NCI-H2196 (cell line): ENCODE results near the gene PDIK1L.

Experiments
- DNase-seq: peaks from one replicate; lab custom pipeline; 2025; ENCODE audit not compliant: unreplicated experiment; lab: John Stamatoyannopoulos, UW

PDIK1L gene

GRCh38 chr1:26121854-26122773 is 10.5 kb downstream of the PDIK1L start:
- peak; percentile 55 for DNase-seq

GRCh38 chr1:26122988-26123973 is 11.7 kb downstream of the PDIK1L start:
- no peak for DNase-seq

GRCh38 chr1:26124418-26125331 is 13.1 kb downstream of the PDIK1L start:
- DNase-seq = no peak

- DNase-seq = no peak
Measured at GRCh38 chr1:26125382-26125781, 13.8 kb downstream of the PDIK1L start.

- DNase-seq = no peak
Measured at GRCh38 chr1:26125946-26126320, 14.3 kb downstream of the PDIK1L start.

- peak; percentile 80 for DNase-seq
Measured at GRCh38 chr1:26126321-26127084, 14.9 kb downstream of the PDIK1L start.

GRCh38 chr1:26127235-26128163 is 15.9 kb downstream of the PDIK1L start:
- no peak for DNase-seq

- no peak for DNase-seq
Measured at GRCh38 chr1:26129778-26130177, 18.2 kb downstream of the PDIK1L start.

- no peak for DNase-seq
Measured at GRCh38 chr1:26130695-26131094, 19.1 kb downstream of the PDIK1L start.

GRCh38 chr1:26132128-26132833 is 20.7 kb downstream of the PDIK1L start:
- DNase-seq = peak; percentile 18

- no peak for DNase-seq
Measured at GRCh38 chr1:26132834-26133167, 21.2 kb downstream of the PDIK1L start.

- DNase-seq = no peak
Measured at GRCh38 chr1:26134466-26134865, 22.8 kb downstream of the PDIK1L start.

GRCh38 chr1:26138974-26139558 is 27.4 kb downstream of the PDIK1L start:
- DNase-seq = no peak

- no peak for DNase-seq
Measured at GRCh38 chr1:26142159-26142558, 30.5 kb downstream of the PDIK1L start.

- DNase-seq = peak; percentile 89
Measured at GRCh38 chr1:26145041-26145959, 33.7 kb downstream of the PDIK1L start.

- DNase-seq = no peak
Measured at GRCh38 chr1:26145960-26146294, 34.3 kb downstream of the PDIK1L start.

- DNase-seq = no peak
Measured at GRCh38 chr1:26148887-26149286, 37.3 kb downstream of the PDIK1L start.
